ENCODE measurements around the gene ASTN1.

The ASTN1 gene

GRCh38 chr1:177124577-177125278 lies 39.8 kb downstream of the ASTN1 start:
- in situ Hi-C loops (cut with HindIII; ENCODE audit: low sequenced_read_pairs): no loop called here
- TF ChIP-seq CTCF (IDR thresholded peaks at IDR 0.05; ENCODE audit: low read depth, low read length, missing control alignments): no peak

GRCh38 chr1:177122461-177123251 lies 41.9 kb downstream of the ASTN1 start:
- H3K4me3 ChIP-seq (ENCODE audit: low read depth, low read length): no peak overlapping the region
- no peak for TF ChIP-seq CTCF (IDR thresholded peaks at IDR 0.05; ENCODE audit: low read depth, low read length, missing control alignments)
- no peak for DNase-seq (ENCODE audit: low read depth)
- in situ Hi-C loops (cut with HindIII; ENCODE audit: low sequenced_read_pairs): no loop called here

More at GRCh38 chr1:177124577-177125278, 39.8 kb downstream of the ASTN1 start:
- no peak overlapping the region for H3K4me3 ChIP-seq (ENCODE audit: low read depth, low read length)
- DNase-seq (ENCODE audit: low read depth): no peak

- DNase-seq (ENCODE audit: low read depth): no peak
- no peak for TF ChIP-seq CTCF (IDR thresholded peaks at IDR 0.05; ENCODE audit: low read depth, low read length, missing control alignments)
- in situ Hi-C loops (cut with HindIII; ENCODE audit: low sequenced_read_pairs): no loop called here
- no peak overlapping the region for H3K4me3 ChIP-seq (ENCODE audit: low read depth, low read length)
Measured at GRCh38 chr1:177119311-177119710, 45.2 kb downstream of the ASTN1 start.

GRCh38 chr1:177118901-177119300 lies 45.6 kb downstream of the ASTN1 start:
- in situ Hi-C loops (cut with HindIII; ENCODE audit: low sequenced_read_pairs): no loop called here
- H3K4me3 ChIP-seq (ENCODE audit: low read depth, low read length): no peak overlapping the region
- no peak for TF ChIP-seq CTCF (IDR thresholded peaks at IDR 0.05; ENCODE audit: low read depth, low read length, missing control alignments)
- DNase-seq (ENCODE audit: low read depth): no peak

GRCh38 chr1:177116941-177117340 lies 47.6 kb downstream of the ASTN1 start:
- no peak for DNase-seq (ENCODE audit: low read depth)
- no peak for TF ChIP-seq CTCF (IDR thresholded peaks at IDR 0.05; ENCODE audit: low read depth, low read length, missing control alignments)
- H3K4me3 ChIP-seq (ENCODE audit: low read depth, low read length): no peak overlapping the region
- in situ Hi-C loops (cut with HindIII; ENCODE audit: low sequenced_read_pairs): no loop called here

- no peak for TF ChIP-seq CTCF (IDR thresholded peaks at IDR 0.05; ENCODE audit: low read depth, low read length, missing control alignments)
- in situ Hi-C loops (cut with HindIII; ENCODE audit: low sequenced_read_pairs): no loop called here
Measured at GRCh38 chr1:177106614-177107365, 57.7 kb downstream of the ASTN1 start.

More at GRCh38 chr1:177106614-177107365, 57.7 kb downstream of the ASTN1 start:
- H3K4me3 ChIP-seq (ENCODE audit: low read depth, low read length): no peak overlapping the region
- DNase-seq (ENCODE audit: low read depth): no peak

Data from astrocyte of the cerebellum (primary cell).